ENCODE results near the gene CFAP410. TPM values are rescaled to one million over a fixed set of nuclear protein-coding genes. Genes with fewer than 3 reads are reported as not detected.

CFAP410 gene
- total RNA-seq, 1 donor from 2014 or later = 24.3 TPM

- TF ChIP-seq POLR2A (IDR thresholded peaks at IDR 0.05) (no peak), POLR2AphosphoS5 (IDR thresholded peaks at IDR 0.05; ENCODE audit: insufficient read depth in 1 of 2, low read depth in 1 of 2) (no peak), CTCF (IDR thresholded peaks at IDR 0.05) (no peak)
- H3K4me1 ChIP-seq = peaks cover 6% of the 10 kb centered on the region
- H3K27me3 ChIP-seq = no peaks in the 10 kb centered on the region
- no peak overlapping the region for H3K4me3 ChIP-seq
- no peak overlapping the region for H3K27ac ChIP-seq
- no peak for DNase-seq (ENCODE audit: extremely low spot score in 2 of 2)
- no peaks in the 10 kb centered on the region for H3K36me3 ChIP-seq
- intact Hi-C loops (cut with DNase I) = no loop called here
- no peaks in the 10 kb centered on the region for H3K9me3 ChIP-seq
These were observed 15.9 kb upstream of the CFAP410 start for GRCh38 chr21:44354775-44355771.

- H3K27me3 ChIP-seq = no peaks in the 10 kb centered on the region
- no peak overlapping the region for H3K4me3 ChIP-seq
- intact Hi-C loops (cut with DNase I) = no loop called here
- no peaks in the 10 kb centered on the region for H3K9me3 ChIP-seq
- H3K4me1 ChIP-seq = peaks cover 6% of the 10 kb centered on the region
- DNase-seq (ENCODE audit: extremely low spot score in 2 of 2) = no peak
- no peak overlapping the region for H3K27ac ChIP-seq
- no peaks in the 10 kb centered on the region for H3K36me3 ChIP-seq
- no peak for TF ChIP-seq POLR2AphosphoS5 (IDR thresholded peaks at IDR 0.05; ENCODE audit: insufficient read depth in 1 of 2, low read depth in 1 of 2)
- TF ChIP-seq CTCF (IDR thresholded peaks at IDR 0.05) = no peak
- no peak for TF ChIP-seq POLR2A (IDR thresholded peaks at IDR 0.05)
These were observed 14.8 kb upstream of the CFAP410 start for GRCh38 chr21:44354001-44354405.

GRCh38 chr21:44353191-44353970 is 14.2 kb upstream of the CFAP410 start, which contains the start of gene TRPM2:
Gene TRPM2, plus strand, starts transcription at chr21:44353621. Its CDS starts 80 bp downstream, at chr21:44353701.
- no peak for DNase-seq (ENCODE audit: extremely low spot score in 2 of 2)
- Histone ChIP-seq H3K9me3 (no peaks in the 10 kb centered on the region), H3K27me3 (no peaks in the 10 kb centered on the region), H3K4me3 (no peak within 1 kb of the TSS), H3K36me3 (no peaks in the 10 kb centered on the region), H3K4me1 (peaks cover 6% of the 10 kb centered on the region), H3K27ac (no peak within 1 kb of the TSS)
- TF ChIP-seq POLR2AphosphoS5 (IDR thresholded peaks at IDR 0.05; ENCODE audit: insufficient read depth in 1 of 2, low read depth in 1 of 2) (peak in 1 of 2 donors; percentile 29), CTCF (IDR thresholded peaks at IDR 0.05) (no peak), POLR2A (IDR thresholded peaks at IDR 0.05) (no peak)
- intact Hi-C loops (cut with DNase I) = no loop called here

- Histone ChIP-seq H3K27me3 (no peaks in the 10 kb centered on the region), H3K4me3 (no peak overlapping the region), H3K36me3 (no peaks in the 10 kb centered on the region), H3K9me3 (no peaks in the 10 kb centered on the region), H3K4me1 (peaks cover 6% of the 10 kb centered on the region), H3K27ac (no peak overlapping the region)
- intact Hi-C loops (cut with DNase I) = no loop called here
- no peak for DNase-seq (ENCODE audit: extremely low spot score in 2 of 2)
- TF ChIP-seq CTCF (IDR thresholded peaks at IDR 0.05) (no peak), POLR2A (IDR thresholded peaks at IDR 0.05) (no peak), POLR2AphosphoS5 (IDR thresholded peaks at IDR 0.05; ENCODE audit: insufficient read depth in 1 of 2, low read depth in 1 of 2) (no peak)
These were observed 13.2 kb upstream of the CFAP410 start for GRCh38 chr21:44352253-44352860.

All from vagina (tissue), 2 donors.